ENCODE data around the gene EGFR. TPM values are rescaled to one million over a fixed set of nuclear protein-coding genes. Genes with fewer than 3 reads are reported as not detected.

The EGFR gene
- total and polyA plus RNA-seq, 5 experiments from 2014 or later, result not detected

- DNase-seq (no peak), ATAC-seq (no peak)
- Mint-ChIP-seq H3K27ac (no peak overlapping the region), H3K4me1 (no peaks in the 10 kb centered on the region), H3K9me3 (peaks cover 0 to 16% (median 10%) of the 10 kb centered on the region in 9 donors), H3K27me3 (peaks cover 2 to 17% (median 10%) of the 10 kb centered on the region in 5 donors), H3K4me3 (no peak overlapping the region), H3K36me3 (peaks cover 0 to 8% (median 0%) of the 10 kb centered on the region in 3 donors)
- POLR2A ChIA-PET, result no interaction called here
Measured at GRCh38 chr7:55140221-55140940, 121.6 kb downstream of the EGFR start.

- H3K36me3 Mint-ChIP-seq, result peaks cover 0 to 8% (median 0%) of the 10 kb centered on the region in 3 donors
- no peak for DNase-seq
- peaks cover 2 to 17% (median 14%) of the 10 kb centered on the region in 5 donors for H3K27me3 Mint-ChIP-seq
- ATAC-seq, result no peak
- no peaks in the 10 kb centered on the region for H3K4me1 Mint-ChIP-seq
- POLR2A ChIA-PET, result no interaction called here
- peaks cover 0 to 16% (median 10%) of the 10 kb centered on the region in 9 donors for H3K9me3 Mint-ChIP-seq
- no peak overlapping the region for H3K4me3 Mint-ChIP-seq
- H3K27ac Mint-ChIP-seq, result no peak overlapping the region
Measured at GRCh38 chr7:55140941-55141278, 122.1 kb downstream of the EGFR start.

- H3K9me3 Mint-ChIP-seq, result peaks cover 1 to 18% (median 5%) of the 10 kb centered on the region in 9 donors
- H3K27ac Mint-ChIP-seq, result no peak overlapping the region
- POLR2A ChIA-PET, result no interaction called here
Measured at GRCh38 chr7:55142919-55143600, 124.2 kb downstream of the EGFR start.

GRCh38 chr7:55144333-55145317 lies 125.8 kb downstream of the EGFR start:
- H3K4me1 Mint-ChIP-seq, result peaks cover 0 to 2% (median 0%) of the 10 kb centered on the region in 4 donors
- no peak overlapping the region for H3K27ac Mint-ChIP-seq
- no peak overlapping the region for H3K4me3 Mint-ChIP-seq
- peaks cover 2 to 30% (median 18%) of the 10 kb centered on the region in 5 donors for H3K27me3 Mint-ChIP-seq
- POLR2A ChIA-PET, result no interaction called here
- H3K9me3 Mint-ChIP-seq, result peaks cover 0 to 9% (median 0%) of the 10 kb centered on the region in 9 donors
- DNase-seq (no peak), ATAC-seq (no peak)
- H3K36me3 Mint-ChIP-seq, result no peaks in the 10 kb centered on the region

More at GRCh38 chr7:55142919-55143600, 124.2 kb downstream of the EGFR start:
- ATAC-seq, result no peak
- Mint-ChIP-seq H3K36me3 (peaks cover 0 to 8% (median 0%) of the 10 kb centered on the region in 3 donors), H3K4me1 (peaks cover 0 to 2% (median 0%) of the 10 kb centered on the region in 4 donors), H3K4me3 (no peak overlapping the region), H3K27me3 (peaks cover 2 to 30% (median 20%) of the 10 kb centered on the region in 5 donors)
- no peak for DNase-seq

DNA sequence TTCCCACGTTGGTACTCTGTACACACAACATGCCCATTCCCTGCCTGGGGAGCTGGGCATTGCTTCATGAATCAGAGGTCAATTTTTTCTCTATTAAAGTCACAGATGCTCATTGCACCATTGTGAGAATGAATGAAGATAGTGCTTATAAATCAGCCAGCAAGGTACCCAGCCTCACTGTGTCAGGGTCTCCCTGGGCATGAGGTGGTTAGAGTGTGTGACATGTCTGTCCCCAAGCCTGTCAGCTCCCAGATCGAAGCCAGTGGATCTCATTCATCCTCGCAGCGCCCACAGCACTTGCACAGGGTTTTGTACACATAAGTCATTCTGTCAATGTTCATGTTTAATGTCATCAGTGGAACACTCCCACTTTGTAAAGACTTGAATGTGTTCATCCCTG lies 126.8 kb downstream of the EGFR start:
- ATAC-seq (no peak), DNase-seq (no peak)
- no peaks in the 10 kb centered on the region for H3K36me3 Mint-ChIP-seq
- no peak overlapping the region for H3K27ac Mint-ChIP-seq
- no peak overlapping the region for H3K4me3 Mint-ChIP-seq
- H3K9me3 Mint-ChIP-seq, result peaks cover 0 to 9% (median 0%) of the 10 kb centered on the region in 9 donors
- peaks cover 0 to 2% (median 0%) of the 10 kb centered on the region in 4 donors for H3K4me1 Mint-ChIP-seq
- peaks cover 2 to 35% (median 18%) of the 10 kb centered on the region in 5 donors for H3K27me3 Mint-ChIP-seq
- POLR2A ChIA-PET, result no interaction called here

- H3K27ac Mint-ChIP-seq, result no peak overlapping the region
- H3K4me3 Mint-ChIP-seq, result no peak overlapping the region
- no peak for ATAC-seq
- POLR2A ChIA-PET, result no interaction called here
- DNase-seq, result no peak
- H3K36me3 Mint-ChIP-seq, result no peaks in the 10 kb centered on the region
- peaks cover 0 to 2% (median 0%) of the 10 kb centered on the region in 4 donors for H3K4me1 Mint-ChIP-seq
- peaks cover 0 to 9% (median 0%) of the 10 kb centered on the region in 9 donors for H3K9me3 Mint-ChIP-seq
- peaks cover 2 to 42% (median 18%) of the 10 kb centered on the region in 5 donors for H3K27me3 Mint-ChIP-seq
Measured at GRCh38 chr7:55147101-55147500, 128.3 kb downstream of the EGFR start.

DNA sequence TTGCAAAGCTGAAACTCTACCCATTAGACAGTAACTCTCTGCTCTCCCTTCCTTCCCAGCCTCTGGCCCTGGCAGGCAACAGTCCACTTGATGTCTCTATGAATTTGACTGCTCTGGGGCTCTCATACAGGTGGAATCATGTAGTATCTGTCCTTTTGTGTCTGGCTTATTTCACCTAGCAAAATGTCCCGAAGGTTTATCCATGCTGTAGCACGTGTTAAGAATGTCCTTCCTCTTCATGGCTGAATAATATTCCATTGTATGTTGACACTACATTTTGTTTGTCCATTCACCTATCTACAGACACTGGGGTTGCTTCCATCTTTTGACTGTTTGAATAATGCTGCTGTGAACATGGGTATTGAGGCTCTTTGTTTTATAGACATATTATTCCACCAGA lies 128.9 kb downstream of the EGFR start:
- DNase-seq, result no peak
- peaks cover 0 to 9% (median 0%) of the 10 kb centered on the region in 9 donors for H3K9me3 Mint-ChIP-seq
- no peak overlapping the region for H3K4me3 Mint-ChIP-seq
- peaks cover 2 to 42% (median 18%) of the 10 kb centered on the region in 5 donors for H3K27me3 Mint-ChIP-seq
- H3K36me3 Mint-ChIP-seq, result no peaks in the 10 kb centered on the region
- H3K27ac Mint-ChIP-seq, result no peak overlapping the region
- POLR2A ChIA-PET, result no interaction called here
- ATAC-seq, result no peak
- H3K4me1 Mint-ChIP-seq, result peaks cover 0 to 2% (median 0%) of the 10 kb centered on the region in 4 donors

GRCh38 chr7:55148571-55148970 lies 129.8 kb downstream of the EGFR start:
- no peak for ATAC-seq
- Mint-ChIP-seq H3K27ac (no peak overlapping the region), H3K4me3 (no peak overlapping the region), H3K27me3 (peaks cover 2 to 39% (median 16%) of the 10 kb centered on the region in 5 donors), H3K9me3 (peaks cover 0 to 9% (median 0%) of the 10 kb centered on the region in 9 donors), H3K4me1 (peaks cover 0 to 2% (median 0%) of the 10 kb centered on the region in 4 donors), H3K36me3 (no peaks in the 10 kb centered on the region)
- POLR2A ChIA-PET, result no interaction called here
- DNase-seq, result no peak

DNA sequence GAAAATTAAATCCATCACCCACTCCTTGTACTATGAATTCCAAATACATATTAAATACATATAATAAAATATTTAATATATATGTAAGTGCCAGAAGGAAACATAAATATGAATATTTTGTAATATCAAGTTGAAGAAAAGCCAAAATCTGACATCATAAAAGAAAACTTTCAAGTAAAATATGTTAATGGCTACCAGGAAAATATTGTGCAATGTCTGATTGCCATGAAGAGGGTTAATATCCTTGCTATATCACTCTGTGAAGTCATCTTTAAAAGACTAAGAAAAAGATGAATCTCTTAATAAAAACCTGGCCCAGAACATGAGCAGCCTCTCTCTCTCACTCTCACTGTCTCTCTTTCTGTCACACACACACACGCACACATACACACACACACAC lies 130.2 kb downstream of the EGFR start:
- Mint-ChIP-seq H3K27me3 (peaks cover 0 to 37% (median 16%) of the 10 kb centered on the region in 5 donors), H3K27ac (no peak overlapping the region), H3K4me3 (no peak overlapping the region), H3K36me3 (no peaks in the 10 kb centered on the region), H3K4me1 (peaks cover 0 to 2% (median 0%) of the 10 kb centered on the region in 4 donors), H3K9me3 (peaks cover 0 to 9% (median 0%) of the 10 kb centered on the region in 9 donors)
- no peak for ATAC-seq
- DNase-seq, result no peak
- POLR2A ChIA-PET, result no interaction called here

DNA sequence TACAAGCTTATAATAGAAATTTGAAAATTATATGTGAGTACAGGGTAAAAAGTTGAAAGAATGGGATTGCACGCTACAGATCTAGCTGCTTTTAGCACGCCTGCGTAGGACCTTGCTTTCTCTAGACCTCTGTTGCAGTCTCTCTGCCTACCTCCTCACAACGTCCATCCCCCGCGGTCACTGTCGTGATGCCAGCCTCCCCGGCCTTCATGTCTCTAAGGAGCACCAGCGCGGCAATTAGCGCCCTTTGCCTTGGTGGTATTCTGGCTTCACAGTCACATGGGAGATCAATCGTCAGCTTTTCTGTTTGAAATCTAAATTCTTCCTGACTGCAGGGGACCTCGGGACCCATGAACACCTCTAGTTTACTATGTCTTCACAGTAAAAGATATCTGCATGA lies 131.3 kb downstream of the EGFR start:
- Mint-ChIP-seq H3K4me1 (peaks cover 0 to 2% (median 0%) of the 10 kb centered on the region in 4 donors), H3K9me3 (peaks cover 0 to 9% (median 0%) of the 10 kb centered on the region in 9 donors)
- no peak for DNase-seq

DNA sequence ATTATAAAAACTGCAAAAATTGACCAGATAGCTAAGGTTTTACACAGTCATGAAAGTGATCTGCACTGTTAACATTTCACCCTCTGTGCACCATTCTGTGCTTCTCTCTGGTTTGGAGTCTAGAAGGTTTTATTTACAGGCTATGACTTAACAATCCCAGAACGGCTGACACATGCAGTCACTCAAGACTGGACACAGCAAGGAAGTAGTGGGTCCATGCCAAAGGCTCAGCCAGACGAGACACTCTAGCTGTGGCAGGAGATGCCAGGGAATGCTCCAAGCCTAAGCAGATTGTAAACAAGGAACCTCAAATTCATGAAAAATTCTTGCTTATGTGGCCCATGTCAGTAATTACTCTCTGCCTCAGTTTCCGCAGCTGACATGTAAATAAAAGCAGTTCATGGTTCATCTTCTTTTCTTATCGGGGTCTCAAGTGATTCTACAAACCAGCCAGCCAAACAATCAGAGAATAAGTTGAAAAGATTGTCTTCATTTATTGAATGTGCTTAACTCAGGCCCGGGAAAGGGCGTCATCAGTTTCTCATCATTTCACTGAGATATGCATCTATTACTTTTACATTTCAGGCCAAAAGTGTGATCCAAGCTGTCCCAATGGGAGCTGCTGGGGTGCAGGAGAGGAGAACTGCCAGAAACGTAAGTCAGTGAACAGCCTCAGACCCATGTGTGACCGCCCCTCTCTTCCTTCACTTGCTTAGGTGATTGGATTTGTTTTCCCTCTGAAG lies 132.1 kb downstream of the EGFR start:
- POLR2A ChIA-PET, result no interaction called here
- ATAC-seq (no peak), DNase-seq (no peak)
- Mint-ChIP-seq H3K36me3 (no peaks in the 10 kb centered on the region), H3K9me3 (peaks cover 0 to 9% (median 0%) of the 10 kb centered on the region in 9 donors), H3K27me3 (peaks cover 0 to 33% (median 10%) of the 10 kb centered on the region in 5 donors), H3K4me1 (peaks cover 0 to 2% (median 0%) of the 10 kb centered on the region in 4 donors), H3K27ac (no peak overlapping the region), H3K4me3 (no peak overlapping the region)

More for the DNA sequence above, 131.3 kb downstream of the EGFR start:
- no peak overlapping the region for H3K4me3 Mint-ChIP-seq
- no peak overlapping the region for H3K27ac Mint-ChIP-seq
- H3K36me3 Mint-ChIP-seq, result no peaks in the 10 kb centered on the region
- ATAC-seq, result no peak
- POLR2A ChIA-PET, result no interaction called here
- peaks cover 0 to 34% (median 15%) of the 10 kb centered on the region in 5 donors for H3K27me3 Mint-ChIP-seq

GRCh38 chr7:55152516-55152915 lies 133.7 kb downstream of the EGFR start:
- no peak overlapping the region for H3K4me3 Mint-ChIP-seq
- peaks cover 0 to 7% (median 0%) of the 10 kb centered on the region in 9 donors for H3K9me3 Mint-ChIP-seq
- ATAC-seq (no peak), DNase-seq (no peak)
- H3K36me3 Mint-ChIP-seq, result no peaks in the 10 kb centered on the region
- H3K27me3 Mint-ChIP-seq, result peaks cover 0 to 38% (median 6%) of the 10 kb centered on the region in 5 donors
- POLR2A ChIA-PET, result no interaction called here
- H3K4me1 Mint-ChIP-seq, result peaks cover 0 to 5% (median 0%) of the 10 kb centered on the region in 4 donors
- H3K27ac Mint-ChIP-seq, result peak overlapping the region in 1 of 10 donors; percentile 3

Measured in naive thymus-derived CD8-positive, alpha-beta T cell (primary cell).